Activated T-cell treated with anti-CD3 and anti-CD28 coated beads, Interleukin-2, amount 50 U/mL, for 1 hour (primary cell): Measurements from ENCODE around the gene CLDN1.

Source experiments
- DNase-seq: peaks from one replicate; pipeline ENCODE4 v3.0.0-alpha.2; 2020

The CLDN1 gene, protein sequence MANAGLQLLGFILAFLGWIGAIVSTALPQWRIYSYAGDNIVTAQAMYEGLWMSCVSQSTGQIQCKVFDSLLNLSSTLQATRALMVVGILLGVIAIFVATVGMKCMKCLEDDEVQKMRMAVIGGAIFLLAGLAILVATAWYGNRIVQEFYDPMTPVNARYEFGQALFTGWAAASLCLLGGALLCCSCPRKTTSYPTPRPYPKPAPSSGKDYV

DNA sequence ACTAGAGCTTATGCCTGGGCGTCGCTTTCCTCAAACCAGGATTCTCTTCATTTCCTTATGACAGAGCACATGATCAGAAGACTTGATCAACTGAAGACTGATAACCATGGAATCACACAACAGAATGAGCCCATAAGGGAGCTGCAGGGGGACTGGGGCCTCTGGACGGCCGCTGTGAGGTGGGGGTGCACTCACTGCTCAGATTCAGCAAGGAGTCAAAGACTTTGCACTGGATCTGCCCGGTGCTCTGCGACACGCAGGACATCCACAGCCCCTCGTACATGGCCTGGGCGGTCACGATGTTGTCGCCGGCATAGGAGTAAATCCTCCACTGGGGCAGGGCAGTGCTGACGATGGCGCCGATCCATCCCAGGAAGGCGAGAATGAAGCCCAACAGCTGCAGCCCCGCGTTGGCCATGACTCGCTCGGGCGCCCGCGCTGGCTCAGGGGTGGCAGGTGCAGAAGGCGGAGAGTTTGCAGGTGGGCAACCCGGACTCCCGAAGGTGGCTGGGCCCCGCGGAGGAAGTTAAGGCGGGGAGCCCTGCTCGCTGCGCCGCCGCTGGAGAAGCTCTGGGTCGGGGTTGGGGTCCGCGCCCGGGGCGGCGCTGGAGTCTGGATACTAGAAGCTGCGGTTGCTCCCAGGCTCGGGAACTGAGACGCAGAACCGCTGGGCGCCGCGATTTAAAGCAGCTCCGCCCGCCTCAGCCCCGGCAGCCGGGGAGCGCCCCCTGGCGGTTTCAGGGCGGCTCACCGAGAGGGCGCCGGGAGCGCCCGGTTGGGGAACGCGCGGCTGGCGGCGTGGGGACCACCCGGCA lies at the start of gene CLDN1:
Gene CLDN1 (minus strand): TSS at position 658 of the 815 bp plus-strand sequence. CDS start 240 bp downstream, at position 418.
- peak; percentile 81 for DNase-seq

DNA sequence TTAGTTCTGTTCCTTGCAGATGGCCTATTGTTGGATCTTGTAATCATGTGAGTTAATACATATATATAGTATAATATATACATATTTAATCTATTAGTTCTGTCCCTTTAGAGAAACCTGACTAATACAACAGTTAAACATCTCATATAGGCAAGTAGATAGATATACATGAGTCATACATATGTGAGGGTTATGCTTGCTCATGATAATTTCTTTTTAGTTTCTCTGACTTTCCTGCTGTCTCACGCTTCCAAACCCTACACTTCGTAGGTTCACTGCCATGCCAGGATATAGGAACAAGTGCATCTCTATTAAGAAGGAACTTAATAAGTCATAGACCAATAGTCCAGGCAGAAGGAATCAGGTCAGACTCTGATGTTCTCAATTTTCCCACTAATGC lies 48.9 kb upstream of the CLDN1 start:
- DNase-seq: no peak

DNA sequence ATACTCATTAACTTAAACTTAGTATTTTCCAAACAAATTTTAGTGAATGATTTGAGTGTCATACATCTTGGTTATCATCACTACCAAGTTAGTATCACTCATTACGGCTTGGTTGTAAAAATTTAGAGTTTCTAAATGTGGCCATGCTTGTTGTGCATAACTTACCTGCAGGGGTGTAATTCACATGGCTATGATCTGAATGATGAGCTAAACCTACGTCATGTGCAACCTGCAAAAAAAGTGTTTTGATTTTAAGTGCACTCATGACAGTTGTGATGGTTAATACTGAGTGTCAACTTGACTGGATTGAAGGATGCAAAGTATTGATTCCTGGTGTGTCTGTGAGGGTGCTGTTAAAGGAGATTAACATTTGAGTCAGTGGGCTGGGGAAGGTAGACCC lies 48.1 kb upstream of the CLDN1 start:
- DNase-seq: no peak

DNA sequence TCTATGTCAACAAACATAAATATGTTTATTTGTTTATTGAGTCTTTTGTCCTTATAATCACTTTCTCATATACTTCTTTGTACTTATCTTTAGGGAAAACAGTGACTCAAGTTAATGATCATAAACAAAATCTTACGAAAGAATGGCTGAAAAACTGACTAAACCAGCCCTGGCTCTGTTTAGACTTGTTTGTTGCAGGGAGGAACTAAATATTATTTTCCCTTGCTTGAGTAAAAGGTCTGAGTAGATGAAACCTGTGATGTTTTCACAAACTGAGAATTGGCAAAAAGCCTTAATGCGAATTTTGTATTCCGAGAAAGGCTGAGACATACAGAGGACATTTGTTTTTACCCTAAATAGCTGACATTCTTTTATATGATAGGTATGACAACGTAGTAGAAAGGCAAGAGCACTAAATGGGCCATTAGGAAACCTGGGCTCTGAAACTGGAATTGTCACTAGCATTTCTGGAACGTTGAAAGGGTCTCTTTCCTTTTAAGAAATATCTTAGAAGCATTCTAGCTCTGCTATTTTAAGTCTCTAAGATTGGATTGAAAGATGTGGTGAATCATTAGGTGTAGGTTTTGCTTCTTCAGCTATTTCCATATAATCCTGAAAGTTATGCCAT lies 47.5 kb upstream of the CLDN1 start:
- DNase-seq: no peak

DNA sequence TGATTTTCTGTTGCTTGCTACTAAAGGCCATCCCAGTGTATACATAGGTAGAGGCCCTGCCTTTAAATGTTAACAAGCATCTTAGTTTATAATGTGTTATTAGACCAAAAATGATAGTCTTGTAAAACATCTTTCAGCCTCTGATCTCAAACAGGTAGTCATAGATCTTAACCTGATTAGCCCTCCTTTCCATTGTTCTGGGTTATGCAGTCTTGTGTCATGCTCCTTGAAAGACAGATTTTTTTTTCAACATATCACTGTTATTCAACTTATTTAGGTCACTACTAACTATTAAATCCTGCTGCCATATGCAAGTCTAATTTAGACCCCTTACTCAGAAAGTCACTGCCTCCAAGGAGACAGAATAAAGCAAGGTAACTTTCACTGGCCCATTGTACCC lies 46.6 kb upstream of the CLDN1 start:
- DNase-seq: no peak

DNA sequence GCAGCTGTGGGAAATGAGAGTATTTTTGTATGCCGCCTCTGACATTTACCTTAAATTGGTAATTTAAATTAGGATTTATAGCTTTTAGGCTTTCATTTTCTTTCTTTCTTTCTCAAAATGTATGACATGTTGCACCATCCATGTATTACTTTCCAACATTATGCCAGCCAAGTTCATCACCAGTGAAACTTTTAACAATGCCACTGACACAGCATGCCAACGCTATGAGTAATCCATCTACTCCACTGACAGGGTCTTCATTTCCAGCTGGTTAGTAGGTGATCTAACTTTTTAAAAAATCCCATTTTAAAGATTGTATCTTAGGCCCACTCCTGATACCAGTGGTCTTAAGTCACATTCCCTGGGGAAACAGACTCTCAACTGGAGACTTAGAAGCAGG lies 43.9 kb upstream of the CLDN1 start:
- DNase-seq: no peak

DNA sequence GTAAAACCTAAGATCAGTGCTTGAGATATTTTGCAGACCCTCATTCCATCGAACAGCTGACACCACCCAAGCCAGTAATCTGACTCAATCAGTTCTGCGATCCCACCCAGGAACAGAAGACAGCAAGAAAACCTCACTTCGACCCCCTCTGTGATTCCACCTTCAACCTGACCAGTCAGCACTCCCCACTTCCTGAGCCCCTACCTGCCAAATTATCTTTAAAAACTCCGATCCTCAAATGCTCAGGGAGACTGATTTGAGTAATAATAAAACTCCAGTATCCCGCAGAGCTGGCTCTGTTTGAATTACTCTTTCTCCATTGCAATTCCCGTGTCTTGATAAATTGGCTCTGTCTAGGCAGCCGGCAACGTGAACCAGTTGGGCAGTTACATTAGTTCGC lies 40.0 kb upstream of the CLDN1 start:
- DNase-seq: no peak

DNA sequence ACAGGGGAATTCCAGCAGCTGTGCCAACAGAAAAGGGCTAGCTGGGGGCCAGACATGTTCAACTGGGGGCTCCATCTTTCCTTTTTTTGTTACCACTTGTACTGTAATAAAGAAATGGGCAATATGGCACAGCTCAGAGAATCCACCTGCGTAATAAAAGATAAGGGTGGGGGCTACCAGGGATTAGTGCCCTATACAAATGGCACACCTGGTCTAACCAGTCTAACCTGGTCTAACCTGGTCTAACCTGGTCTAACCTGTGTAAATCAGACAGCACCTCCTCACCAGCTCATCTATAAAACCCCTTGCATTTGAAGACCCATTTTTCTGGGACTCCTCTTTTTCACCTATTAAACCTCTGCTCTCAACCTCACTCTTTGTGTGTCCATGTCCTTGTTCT lies 39.5 kb upstream of the CLDN1 start:
- DNase-seq: no peak

DNA sequence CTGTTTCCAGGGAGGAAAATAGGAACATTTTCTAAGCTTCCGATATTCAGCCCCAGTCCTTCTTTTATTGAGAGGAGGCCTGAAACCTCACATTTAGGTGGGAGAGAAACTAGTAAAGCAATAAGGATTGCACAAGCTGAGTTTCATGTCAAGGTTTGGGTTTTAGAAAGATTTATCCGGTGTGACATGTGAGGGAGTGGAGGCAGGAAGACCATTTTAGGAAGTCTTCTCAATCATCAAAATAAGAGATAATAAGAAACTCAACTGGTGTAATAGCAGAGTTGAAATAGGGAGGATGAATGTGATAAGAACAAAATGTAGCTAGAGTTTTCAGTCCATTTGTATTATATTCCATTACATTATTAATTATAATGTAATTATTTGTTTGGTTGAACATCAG lies 38.0 kb upstream of the CLDN1 start:
- DNase-seq: no peak

DNA sequence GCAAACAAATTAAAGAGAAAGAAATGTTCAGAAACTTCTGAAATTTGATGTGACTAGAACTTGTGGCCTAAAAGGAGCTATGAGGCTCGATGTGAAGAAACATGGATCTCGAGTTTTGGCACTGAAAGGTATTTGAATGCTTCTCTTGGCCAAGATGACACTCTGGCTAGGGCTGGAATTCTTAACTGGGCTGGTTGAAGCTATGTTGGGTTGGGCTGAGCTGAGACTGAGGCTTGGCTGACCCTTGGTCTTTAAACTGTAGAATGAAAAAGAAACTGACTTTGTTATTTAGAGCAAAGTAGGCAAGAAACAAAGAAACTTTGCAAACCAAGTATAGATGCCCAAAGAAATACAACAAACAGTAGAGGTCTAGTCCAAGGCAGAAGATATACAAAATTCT lies 37.6 kb upstream of the CLDN1 start:
- no peak for DNase-seq

DNA sequence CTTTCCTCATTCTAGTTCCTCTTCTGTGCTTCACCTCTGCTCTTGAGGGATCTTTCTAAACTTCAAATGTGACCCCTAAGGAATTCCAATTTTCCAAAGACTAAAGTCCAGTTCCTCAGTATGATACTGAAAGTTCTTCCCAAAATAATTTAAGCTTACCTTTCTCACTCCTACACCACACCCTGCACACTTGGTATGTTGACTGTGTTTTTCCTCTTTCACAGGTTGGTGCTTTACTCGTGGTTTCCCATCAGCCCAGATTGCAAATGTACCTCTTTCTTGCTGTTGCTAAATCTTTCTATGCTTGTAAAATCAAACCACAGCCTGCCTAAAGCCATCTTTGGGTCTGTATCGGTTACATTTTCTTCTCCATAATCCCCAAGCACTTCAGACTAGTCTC lies 35.2 kb upstream of the CLDN1 start:
- DNase-seq: no peak

DNA sequence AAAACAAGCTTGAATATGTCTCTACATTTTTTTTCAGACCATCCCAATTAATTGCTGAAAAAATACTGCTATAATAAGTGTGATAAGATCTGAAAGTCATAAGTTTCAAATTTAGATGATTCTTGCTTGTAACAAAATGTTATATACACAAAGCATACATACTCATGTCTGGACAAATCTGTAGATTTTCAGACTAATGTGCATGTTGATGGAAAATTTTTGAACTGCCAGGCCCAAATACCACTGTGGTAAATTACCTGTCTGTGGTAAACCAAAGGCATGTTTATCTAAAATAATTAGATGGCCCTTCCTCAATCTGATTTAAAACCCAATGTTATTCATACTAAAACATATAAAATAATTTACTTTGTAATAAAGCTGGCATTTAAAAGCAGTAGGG lies 34.0 kb upstream of the CLDN1 start:
- no peak for DNase-seq

DNA sequence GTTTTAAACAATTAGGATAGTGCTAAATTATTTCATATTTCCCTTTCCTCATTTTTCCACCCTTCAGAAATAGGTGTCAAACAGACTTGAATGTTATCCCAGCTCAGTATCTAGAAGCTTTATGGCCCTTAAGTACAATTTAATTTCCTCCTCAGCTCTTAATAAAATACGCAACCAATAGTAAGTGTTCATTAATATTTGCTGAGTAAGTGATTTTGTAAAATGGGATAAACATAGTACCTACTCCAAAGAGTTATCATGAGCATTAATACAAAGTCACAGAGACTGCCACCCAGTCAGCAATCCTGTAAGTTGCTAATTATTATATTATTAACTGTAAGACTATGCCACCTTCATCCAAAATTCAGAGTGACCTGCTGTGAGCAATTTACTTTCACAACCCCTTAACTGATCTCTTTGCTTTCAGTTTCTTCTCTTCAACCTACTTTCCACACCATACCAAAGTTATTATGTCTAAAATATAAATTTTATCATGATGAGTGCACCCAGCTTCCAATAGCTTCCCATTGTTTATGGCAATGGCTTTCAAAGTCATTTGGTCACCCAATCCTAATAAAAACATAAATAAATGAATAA lies 30.7 kb upstream of the CLDN1 start:
- DNase-seq: no peak

DNA sequence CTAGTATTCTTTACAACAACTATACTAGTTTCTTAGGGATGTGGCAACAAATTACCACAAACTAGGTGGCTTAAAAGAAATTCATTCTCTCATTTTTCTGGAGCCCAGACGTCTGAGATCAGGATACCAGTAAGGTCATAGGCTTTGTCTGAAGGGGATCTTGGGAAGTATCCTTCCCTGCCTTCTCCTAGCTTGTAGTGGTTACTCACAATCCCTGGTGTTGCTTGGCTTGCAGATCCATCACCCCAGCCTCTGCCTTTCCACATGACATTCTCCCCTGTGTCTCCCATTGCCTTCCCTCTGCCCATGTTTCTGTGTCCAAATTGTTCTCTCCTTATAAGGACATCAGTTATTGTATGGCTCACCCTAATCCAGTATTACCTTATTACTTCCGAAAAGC lies 24.3 kb upstream of the CLDN1 start:
- no peak for DNase-seq

DNA sequence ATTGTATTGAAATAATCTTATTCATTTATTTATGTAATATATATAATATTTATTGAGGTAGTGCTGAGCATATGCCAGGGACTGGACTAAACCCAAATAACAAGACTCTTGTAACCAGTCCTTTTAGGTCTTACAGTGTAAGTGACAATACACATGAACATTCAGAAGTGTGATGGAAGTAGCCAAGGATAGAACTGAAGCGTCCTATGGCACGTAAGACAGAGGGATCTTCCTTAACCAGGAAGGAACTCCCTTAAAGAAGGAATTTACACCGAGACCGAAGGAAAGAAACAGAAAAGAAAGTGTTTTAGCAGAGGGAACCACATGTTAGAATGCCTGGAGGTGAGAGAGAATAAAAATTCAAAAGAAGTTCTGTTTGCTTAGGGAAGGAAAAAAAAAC lies 23.6 kb upstream of the CLDN1 start:
- no peak for DNase-seq

DNA sequence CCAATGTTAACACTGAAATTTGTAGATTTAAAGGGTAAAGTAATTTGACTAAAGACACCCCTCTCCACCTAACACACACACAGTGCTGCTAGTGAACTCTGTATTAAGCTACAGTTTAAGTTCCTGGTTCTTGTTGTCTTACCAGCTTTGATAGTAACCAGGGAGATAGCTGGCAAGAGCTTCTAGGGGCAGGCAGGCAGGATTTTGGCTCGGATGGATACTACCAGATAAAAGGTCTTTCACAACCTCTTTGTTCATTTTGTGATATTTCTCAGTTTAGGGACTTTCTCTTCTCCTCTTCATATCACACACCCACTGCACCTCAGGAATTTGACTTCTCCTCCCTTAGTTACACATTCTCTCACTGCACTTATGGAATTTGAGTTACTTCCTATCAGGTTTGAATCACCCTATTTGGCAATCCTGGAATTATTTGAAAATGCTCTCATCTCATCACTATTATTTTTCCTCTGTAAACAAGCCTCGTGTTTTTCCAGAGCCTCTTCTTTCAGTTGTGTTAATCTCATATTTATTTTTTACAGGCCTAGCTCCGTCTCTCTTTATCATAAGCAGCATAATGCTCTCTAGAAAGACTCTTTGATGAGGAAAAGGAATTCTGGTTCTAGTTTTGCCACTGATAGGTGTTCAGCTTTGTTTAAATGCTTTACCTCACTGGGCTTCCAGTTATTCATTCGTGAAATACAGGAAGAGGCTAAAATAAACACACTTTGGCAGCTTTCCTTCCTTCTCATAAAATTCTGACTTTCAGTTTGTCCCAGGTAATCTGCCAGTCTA lies 23.0 kb upstream of the CLDN1 start:
- no peak for DNase-seq

DNA sequence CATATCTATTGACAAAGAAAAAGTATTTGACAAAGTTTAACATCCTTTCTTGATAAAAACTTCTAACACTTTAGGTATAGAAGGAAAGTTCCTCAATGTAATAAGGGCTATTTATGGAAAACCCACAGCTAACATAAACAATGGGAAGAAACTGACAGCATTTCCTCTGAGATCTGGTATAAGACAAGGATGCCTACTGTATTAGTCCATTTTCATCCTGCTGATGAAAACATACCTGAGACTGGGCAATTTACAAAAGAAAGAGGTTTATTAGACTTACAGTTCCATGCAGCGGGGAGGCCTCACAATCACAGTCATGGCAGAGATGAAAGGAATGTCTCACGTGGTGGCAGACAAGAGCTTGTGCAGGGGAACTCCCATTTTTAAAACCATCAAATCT lies 17.8 kb upstream of the CLDN1 start:
- no peak for DNase-seq

DNA sequence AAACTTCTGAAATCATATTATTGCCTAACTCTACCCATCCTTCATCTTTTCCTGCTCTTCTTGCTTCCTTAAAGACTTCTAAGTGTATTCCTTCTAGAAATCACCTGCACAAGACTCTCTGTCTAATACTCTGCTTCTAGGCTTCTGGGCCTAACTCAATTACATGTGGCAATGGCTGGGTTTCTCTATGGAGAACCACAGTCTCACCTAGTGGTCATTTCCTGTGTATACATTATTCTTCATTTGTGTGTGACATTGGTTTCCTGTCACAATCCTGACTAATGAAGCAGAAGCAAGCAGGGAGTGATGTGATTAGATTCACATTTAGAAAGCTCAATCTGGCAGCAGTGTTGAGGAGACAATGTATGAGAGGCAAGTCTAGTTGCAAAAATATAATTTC lies 16.9 kb upstream of the CLDN1 start:
- no peak for DNase-seq

DNA sequence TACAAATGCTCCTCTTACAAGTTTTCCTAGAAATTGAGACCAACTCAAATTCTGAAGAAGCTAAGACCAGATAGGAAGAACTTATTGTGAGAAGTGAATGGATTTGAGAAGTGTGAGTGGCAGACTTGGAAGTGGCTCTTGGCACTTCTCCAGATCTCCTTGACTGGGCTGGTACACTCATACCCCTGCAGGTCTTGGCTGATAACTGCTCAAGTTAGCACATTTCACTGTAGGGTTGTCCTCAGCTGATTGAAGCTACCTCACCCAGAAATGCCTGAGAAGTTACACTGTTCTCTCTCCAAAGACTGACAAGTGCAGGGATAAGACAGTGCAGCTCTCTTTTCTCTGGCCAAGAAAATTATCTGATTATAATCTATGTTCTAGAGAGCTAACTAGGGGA lies 16.5 kb upstream of the CLDN1 start:
- no peak for DNase-seq

DNA sequence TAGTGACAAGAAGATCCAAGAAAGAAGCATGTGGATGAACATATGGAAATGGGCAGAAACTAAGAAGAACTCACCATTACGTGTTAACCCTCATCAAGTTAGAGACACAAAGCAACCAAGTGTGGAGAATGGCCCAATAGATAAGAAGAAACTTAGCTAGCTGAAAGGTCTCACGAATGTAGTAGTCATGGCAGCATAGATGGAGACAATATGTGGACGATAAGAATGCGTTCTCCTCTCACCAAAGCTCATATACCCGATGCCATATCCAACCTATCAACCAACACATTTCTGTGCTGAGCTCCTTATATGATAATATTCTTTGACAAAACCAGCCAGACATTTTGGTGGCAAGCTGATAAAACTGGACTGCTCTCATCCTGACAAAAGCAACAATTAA lies 15.1 kb upstream of the CLDN1 start:
- DNase-seq: no peak

DNA sequence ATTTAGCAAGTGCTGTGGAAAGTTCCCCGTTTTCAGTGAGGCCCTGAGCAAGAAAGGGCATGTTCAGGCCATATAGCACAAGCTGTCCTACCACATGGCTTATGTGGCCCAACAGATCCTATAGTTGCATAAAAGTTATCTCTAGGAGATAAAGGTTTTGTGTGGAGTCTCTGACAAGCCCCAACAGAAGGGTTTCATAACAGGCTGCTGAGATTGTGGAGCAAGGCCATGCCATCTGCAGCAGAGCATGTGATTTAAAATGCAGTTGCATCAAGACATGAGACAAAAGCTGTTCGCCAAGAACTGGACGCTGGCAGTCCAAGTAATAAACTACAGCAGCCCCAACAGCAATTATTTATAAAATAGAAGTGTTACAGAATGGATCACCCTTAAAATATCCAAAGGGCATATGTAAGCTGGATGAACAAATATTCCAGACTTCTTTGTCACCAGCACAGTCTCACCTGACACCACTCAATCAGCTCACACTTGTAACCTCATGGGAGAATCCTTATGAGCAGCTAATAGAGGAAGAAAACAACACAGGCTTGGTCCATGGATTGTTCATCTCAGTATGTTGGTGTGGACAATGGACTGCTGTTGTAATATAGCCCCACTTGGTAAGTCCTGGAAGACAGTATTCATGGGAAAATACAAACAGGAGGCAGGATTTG lies 14.4 kb upstream of the CLDN1 start:
- DNase-seq: no peak

DNA sequence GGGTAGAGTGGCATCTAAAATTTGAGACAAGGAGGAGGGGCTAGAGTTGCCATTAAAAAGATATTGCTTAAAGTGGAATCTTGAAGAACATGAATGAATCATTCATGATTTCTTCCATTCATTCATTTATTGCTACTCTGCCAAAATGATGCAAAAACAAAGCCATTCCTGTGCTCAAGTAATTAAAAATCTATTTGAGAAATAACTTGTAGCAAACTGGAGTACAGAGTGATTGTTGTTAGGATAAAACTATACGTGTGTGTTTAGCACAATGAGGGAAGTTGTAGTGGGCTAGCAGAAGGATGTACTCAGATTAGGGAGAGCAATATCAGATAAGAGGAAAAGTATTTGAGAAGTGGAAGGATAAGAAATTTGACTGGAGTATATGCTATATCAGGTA lies 11.7 kb upstream of the CLDN1 start:
- no peak for DNase-seq
